Right kidney (tissue), 1 donor: ENCODE measurements around the gene ANKRD53.

Experiments
- DNase-seq: peaks from one replicate; pipeline ENCODE4 v3.0.0-alpha.2; 2016

Gene ANKRD53

GRCh38 chr2:70965506-70965905 is 12.9 kb upstream of the ANKRD53 start:
- no peak for DNase-seq

GRCh38 chr2:70966681-70967080 is 11.7 kb upstream of the ANKRD53 start:
- DNase-seq: no peak

GRCh38 chr2:70967189-70967588 is 11.2 kb upstream of the ANKRD53 start:
- DNase-seq: no peak

GRCh38 chr2:70974592-70974991 is 3.8 kb upstream of the ANKRD53 start:
- DNase-seq: no peak

- no peak for DNase-seq
Measured at GRCh38 chr2:70975237-70975636, 3.2 kb upstream of the ANKRD53 start.

GRCh38 chr2:70977605-70978205 is 725 bp upstream of the ANKRD53 start:
- no peak for DNase-seq

GRCh38 chr2:70979180-70979488 is 704 bp downstream of the ANKRD53 start:
- no peak for DNase-seq

- no peak for DNase-seq
Measured at GRCh38 chr2:70979626-70980025, 1.2 kb downstream of the ANKRD53 start.

GRCh38 chr2:70981421-70981820 is 3.0 kb downstream of the ANKRD53 start:
- DNase-seq: no peak

- no peak for DNase-seq
Measured at GRCh38 chr2:70981866-70982810, 3.7 kb downstream of the ANKRD53 start.

GRCh38 chr2:70982971-70983370 is 4.5 kb downstream of the ANKRD53 start:
- no peak for DNase-seq

GRCh38 chr2:70983506-70984227 is 5.2 kb downstream of the ANKRD53 start:
- DNase-seq: no peak

- no peak for DNase-seq
Measured at GRCh38 chr2:70984228-70984575, 5.8 kb downstream of the ANKRD53 start.

GRCh38 chr2:70984576-70985282 is 6.3 kb downstream of the ANKRD53 start:
- DNase-seq: peak; percentile 41

GRCh38 chr2:70985283-70985688 is 6.9 kb downstream of the ANKRD53 start:
- DNase-seq: no peak

- no peak for DNase-seq
Measured at GRCh38 chr2:70985956-70986355, 7.5 kb downstream of the ANKRD53 start.

GRCh38 chr2:70986499-70987189 is 8.2 kb downstream of the ANKRD53 start:
- no peak for DNase-seq

GRCh38 chr2:70987386-70987785 is 9.0 kb downstream of the ANKRD53 start:
- DNase-seq: no peak

GRCh38 chr2:70988151-70988550 is 9.7 kb downstream of the ANKRD53 start:
- DNase-seq: no peak

GRCh38 chr2:70988726-70989648 is 10.6 kb downstream of the ANKRD53 start:
- DNase-seq: no peak

GRCh38 chr2:70990216-70990615 is 11.8 kb downstream of the ANKRD53 start:
- DNase-seq: no peak
